Motor neuron (in vitro differentiated cells): Measurements from ENCODE around the gene IFNL2. TPM values are rescaled to one million over a fixed set of nuclear protein-coding genes. Genes with fewer than 3 reads are reported as not detected.
"Not testable (repeated sequence)": the region's sequence is repeated elsewhere in the genome, so short reads cannot be mapped to it uniquely, and the experiment has no call there.

Source experiments
- ATAC-seq, 8 experiments: fragments of 200-7000 bp; cut with Tn5 transposase; replicated peaks in 6 of 8; 2 replicates each; pipeline ENCODE4 v1.8.0; 2021; ENCODE audit warnings: mild to moderate bottlenecking in 8 of 8, moderate library complexity in 8 of 8
- H3K27ac ChIP-seq, 2 donors: fragments of 250-450 bp; sonication (Bioruptor Pico); 2 replicates each; pipeline ENCODE4 v1.9.0; 2021; ENCODE audit warnings: antibody characterized with exemption in 2 of 2, mild to moderate bottlenecking in 2 of 2, moderate library complexity in 1 of 2
- H3K4me1 ChIP-seq, 2 donors: fragments of 250-450 bp; sonication (Bioruptor Pico); replicated peaks in 1 of 2; 2 replicates each; pipeline ENCODE4 v1.6.1; 2021; ENCODE audit warnings: antibody characterized with exemption in 2 of 2, mild to moderate bottlenecking in 2 of 2, moderate library complexity in 1 of 2
- H3K4me3 ChIP-seq, 5 donors: fragments of 250-450 bp; sonication (Bioruptor Pico); 2 replicates each; pipeline ENCODE4 v1.9.0; 2021; ENCODE audit warnings: antibody characterized with exemption in 5 of 5, mild to moderate bottlenecking in 5 of 5, moderate library complexity in 4 of 5
- WGBS, 10 experiments: fragments of 450-650 bp; shearing (Covaris generic); methylation state at CpG; one replicate each; pipeline ENCODE4 v1.0.0; 2022; 5-methylcytosine and 5-hydroxymethylcytosine counted together
- in situ Hi-C, 9 experiments: fragments of 400-800 bp; cut with MboI; loops; one replicate each; pipeline ENCODE4 v1.15.0; 2021; ENCODE audit warnings: low sequenced_read_pairs in 9 of 9, low pct_unique_long_range_greater_than_20kb in 2 of 9; ENCODE audit not compliant: unreplicated experiment in 9 of 9
- total RNA-seq, 8 experiments: library from RNA; unstranded; fragments of 300-600 nt; gene quantifications; 2 replicates each; pipeline versions ENCODE4 v1.2.3 to v1.2.4, GENCODE V29; 2022

The IFNL2 gene
- total RNA-seq, 8 experiments from 2014 or later = not detected

GRCh38 chr19:39304701-39305571, 36.7 kb downstream of the IFNL2 start:
- H3K27ac ChIP-seq = no peak overlapping the region
- in situ Hi-C loops = loop anchor here in 1 of 9 experiments (25.0 kb wide), 1 partner anchor 193 kb away; no protein-coding TSS in a partner anchor
- 32 to 100% (median 54%) methylated on average over 1 to 4 of the region's 6 CpGs; no CpG with 5 or more reads in 1 of the 10 experiments for WGBS, 10 experiments
- ATAC-seq = no peak
- peaks cover 0 to 3% of the 10 kb centered on the region in 2 donors for H3K4me1 ChIP-seq
- H3K4me3 ChIP-seq = no peak overlapping the region

DNA sequence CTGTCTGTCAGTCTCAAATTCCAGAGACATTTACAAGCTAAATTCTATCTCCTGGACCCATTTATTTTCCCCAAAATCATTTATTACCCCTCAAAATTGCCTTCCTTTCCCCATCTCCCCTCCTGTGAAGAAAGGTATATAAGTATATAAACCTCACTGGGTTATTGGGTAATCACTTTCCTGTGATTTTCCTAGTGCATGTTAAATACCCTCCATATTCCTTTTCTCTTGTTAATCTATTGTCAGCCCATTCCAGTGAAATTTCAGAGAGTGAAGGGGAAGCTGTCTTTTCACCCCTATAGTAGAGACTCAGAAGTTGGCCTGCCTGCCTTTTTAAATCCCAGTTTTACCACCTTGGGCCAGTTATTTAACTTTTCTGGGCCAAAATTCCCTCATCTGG, 37.9 kb downstream of the IFNL2 start:
- Histone ChIP-seq H3K4me1 (peaks cover 0 to 3% of the 10 kb centered on the region in 2 donors), H3K27ac (no peak overlapping the region), H3K4me3 (no peak overlapping the region)
- ATAC-seq = no peak
- in situ Hi-C loops = loop anchor here in 1 of 9 experiments (25.0 kb wide), 1 partner anchor 194 kb away; no protein-coding TSS in a partner anchor

DNA sequence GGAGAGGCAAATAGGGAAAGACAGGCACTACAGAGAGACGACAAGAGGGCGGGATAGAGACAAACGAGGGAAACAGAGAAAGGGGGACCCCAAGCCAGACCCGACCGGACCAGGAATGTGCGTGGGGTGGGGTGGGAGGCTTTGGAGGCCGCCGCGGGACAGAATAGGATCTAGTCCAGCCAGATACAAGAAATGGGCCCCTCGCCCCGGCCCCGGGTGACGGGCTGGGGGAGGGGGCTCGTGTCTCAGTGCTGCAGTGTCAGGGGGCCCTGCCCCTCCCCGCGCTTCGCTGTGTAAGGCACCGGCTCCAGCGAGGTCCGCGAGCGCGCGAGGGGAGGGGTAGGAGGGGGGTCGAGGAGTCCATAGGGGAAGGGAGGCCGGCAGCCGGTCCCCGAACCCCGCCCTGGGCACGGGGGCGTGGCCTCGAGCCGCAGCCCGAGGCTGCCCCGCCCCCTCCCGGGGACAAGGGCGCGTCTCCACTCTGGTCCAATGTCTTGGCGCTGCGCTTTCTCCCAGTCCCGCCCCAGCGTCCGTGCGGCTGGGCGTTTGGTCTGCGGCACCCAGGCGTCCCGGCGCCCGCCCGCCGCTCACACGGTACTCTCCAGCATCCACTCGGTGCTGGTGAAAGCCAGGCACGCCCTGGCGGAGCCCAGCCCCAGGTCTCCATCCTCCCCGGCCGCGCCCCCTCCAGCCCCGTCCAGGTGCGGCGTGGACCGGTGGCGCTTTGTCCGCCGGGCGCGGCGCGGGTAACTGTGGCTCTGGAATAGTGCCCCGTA, 39.0 kb downstream of the IFNL2 start:
- peak; percentile 70 to 90 (median 82) for ATAC-seq
- in situ Hi-C loops = loop anchor here in 1 of 9 experiments (25.0 kb wide), 1 partner anchor 195 kb away; no protein-coding TSS in a partner anchor
- peak overlapping the region in 4 of 5 donors; percentile 10 to 28 (median 18) for H3K4me3 ChIP-seq
- no peak overlapping the region for H3K27ac ChIP-seq
- WGBS, 10 experiments = 0 to 50% (median 37%) methylated on average over 2 to 4 of the region's 71 CpGs; no CpG with 5 or more reads in 5 of the 10 experiments
- H3K4me1 ChIP-seq = peaks cover 0 to 3% of the 10 kb centered on the region in 2 donors

- Histone ChIP-seq H3K27ac (no peak overlapping the region), H3K4me1 (peaks cover 0 to 3% of the 10 kb centered on the region in 2 donors), H3K4me3 (peak overlapping the region in 2 of 5 donors; percentile 12 to 28)
- ATAC-seq = peak in 3 of 8 experiments; percentile 16 to 25 (median 16)
- WGBS, 10 experiments = 0 to 47% methylated on average over 3 to 4 of the region's 82 CpGs; no CpG with 5 or more reads in 8 of the 10 experiments
- in situ Hi-C loops = loop anchor here in 1 of 9 experiments (25.0 kb wide), 1 partner anchor 196 kb away; no protein-coding TSS in a partner anchor
These were observed 39.8 kb downstream of the IFNL2 start for GRCh38 chr19:39307822-39308530.

GRCh38 chr19:39308531-39309304, 40.5 kb downstream of the IFNL2 start:
- in situ Hi-C loops = loop anchor here in 1 of 9 experiments (25.0 kb wide), 1 partner anchor 196 kb away; no protein-coding TSS in a partner anchor
- peak in 4 of 8 experiments; percentile 30 to 38 (median 37) for ATAC-seq
- 40 to 100% (median 92%) methylated on average over 1 to 3 of the region's 18 CpGs; no CpG with 5 or more reads in 3 of the 10 experiments for WGBS, 10 experiments
- no peak overlapping the region for H3K27ac ChIP-seq
- no peak overlapping the region for H3K4me3 ChIP-seq
- peaks cover 0 to 3% of the 10 kb centered on the region in 2 donors for H3K4me1 ChIP-seq

DNA sequence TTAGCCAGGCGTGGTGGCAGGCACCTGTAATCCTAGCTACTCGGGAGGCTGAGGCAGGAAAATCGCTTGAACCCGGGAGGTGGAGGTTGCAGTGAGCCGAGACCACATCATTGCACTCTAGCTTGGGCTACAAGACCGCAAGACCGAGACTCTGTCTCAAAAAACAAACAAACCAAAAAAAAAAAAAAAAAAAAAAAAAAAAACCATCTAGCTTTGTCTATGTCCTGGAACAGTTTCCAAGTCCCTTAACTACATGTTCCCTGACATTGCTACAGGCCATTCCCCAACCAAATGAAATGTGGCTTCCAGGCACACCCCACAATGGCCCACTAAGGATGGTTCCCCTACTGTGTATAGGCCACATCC, 41.1 kb downstream of the IFNL2 start:
- not testable (repeated sequence) for H3K4me3 ChIP-seq, H3K4me1 ChIP-seq, H3K27ac ChIP-seq, ATAC-seq
- in situ Hi-C loops = loop anchor here in 1 of 9 experiments (25.0 kb wide), 1 partner anchor 197 kb away; no protein-coding TSS in a partner anchor
- 80 to 100% (median 88%) methylated on average over 1 to 4 of the region's 7 CpGs; no CpG with 5 or more reads in 4 of the 10 experiments for WGBS, 10 experiments

- peak overlapping the region in 1 of 5 donors; percentile 20 for H3K4me3 ChIP-seq
- in situ Hi-C loops = loop anchor here in 1 of 9 experiments (25.0 kb wide), 1 partner anchor 198 kb away; no protein-coding TSS in a partner anchor
- no peak overlapping the region for H3K27ac ChIP-seq
- peaks cover 0 to 3% of the 10 kb centered on the region in 2 donors for H3K4me1 ChIP-seq
- ATAC-seq = peak in 4 of 8 experiments; percentile 6 to 50 (median 44)
- WGBS, 10 experiments = 10 to 70% (median 40%) methylated on average over 1 to 6 of the region's 11 CpGs; no CpG with 5 or more reads in 5 of the 10 experiments
These were observed 42.5 kb downstream of the IFNL2 start for GRCh38 chr19:39310558-39311311.

DNA sequence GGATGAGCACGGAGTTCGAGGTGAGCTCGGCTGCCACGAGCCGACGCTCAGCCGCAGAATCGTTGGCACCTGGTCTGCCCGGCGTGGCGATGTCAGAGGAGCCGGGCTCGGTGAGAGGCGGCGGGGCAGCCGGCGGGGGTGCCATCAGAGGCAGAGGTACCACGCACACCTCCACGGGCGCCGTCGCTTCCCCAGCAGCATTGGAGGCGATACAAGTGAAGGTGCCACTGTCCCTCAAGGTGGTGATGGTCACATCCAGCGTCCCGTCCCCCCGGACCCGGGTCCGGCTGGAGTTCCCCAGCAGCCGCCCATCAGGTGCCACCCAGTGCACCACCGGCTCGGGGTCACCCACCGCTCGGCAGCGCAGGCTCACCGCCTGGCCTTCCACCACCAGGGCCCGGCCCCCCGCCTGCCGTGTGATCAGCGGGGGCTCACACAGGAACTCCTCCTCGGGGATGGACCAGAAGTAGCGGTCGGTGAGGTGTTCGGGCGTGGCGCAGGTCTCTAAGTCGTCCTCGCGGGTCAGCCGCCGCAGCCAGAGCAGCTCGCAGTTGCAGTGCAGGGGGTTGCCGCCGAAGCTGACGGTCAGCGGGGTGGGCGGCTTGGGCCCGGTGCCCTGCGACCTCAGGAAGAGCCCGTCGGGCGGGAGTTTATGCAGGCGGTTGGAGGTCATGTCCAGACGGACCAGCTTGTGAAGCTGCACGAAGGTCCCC, 46.0 kb downstream of the IFNL2 start:
- Histone ChIP-seq H3K27ac (no peak overlapping the region), H3K4me1 (peaks cover 7 to 9% of the 10 kb centered on the region in 2 donors), H3K4me3 (no peak overlapping the region)
- in situ Hi-C loops = loop anchor here in 1 of 9 experiments (25.0 kb wide), 1 partner anchor 202 kb away; no protein-coding TSS in a partner anchor
- peak in 1 of 8 experiments; percentile 6 for ATAC-seq
- 94 to 97% methylated on average over 7 to 10 of the region's 64 CpGs; no CpG with 5 or more reads in 8 of the 10 experiments for WGBS, 10 experiments

DNA sequence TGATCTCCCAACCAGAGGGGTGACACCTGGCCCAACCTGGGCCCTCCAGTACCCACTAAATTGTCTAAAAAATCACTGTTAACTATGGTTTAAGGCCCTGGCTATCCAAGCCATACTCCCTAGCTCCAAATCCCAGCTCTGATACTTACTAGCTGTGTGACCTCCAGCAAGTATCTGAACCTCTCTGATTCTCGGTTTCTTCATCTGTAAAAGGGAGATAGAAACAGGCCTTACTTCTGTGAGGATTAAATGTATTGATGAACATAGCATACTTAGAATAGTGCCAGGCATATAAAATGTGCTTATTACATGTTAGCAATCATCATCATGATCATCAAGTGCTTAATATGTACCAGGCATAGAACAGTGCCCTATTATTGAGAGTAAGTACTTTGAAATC, 47.7 kb downstream of the IFNL2 start:
- Histone ChIP-seq H3K27ac (no peak overlapping the region), H3K4me1 (peaks cover 10 to 14% of the 10 kb centered on the region in 2 donors), H3K4me3 (no peak overlapping the region)
- in situ Hi-C loops = loop anchor here in 1 of 9 experiments (25.0 kb wide), 1 partner anchor 204 kb away; no protein-coding TSS in a partner anchor
- no peak for ATAC-seq
- 100% methylated on average over 1 of the region's 1 CpG; no CpG with 5 or more reads in 9 of the 10 experiments for WGBS, 10 experiments

DNA sequence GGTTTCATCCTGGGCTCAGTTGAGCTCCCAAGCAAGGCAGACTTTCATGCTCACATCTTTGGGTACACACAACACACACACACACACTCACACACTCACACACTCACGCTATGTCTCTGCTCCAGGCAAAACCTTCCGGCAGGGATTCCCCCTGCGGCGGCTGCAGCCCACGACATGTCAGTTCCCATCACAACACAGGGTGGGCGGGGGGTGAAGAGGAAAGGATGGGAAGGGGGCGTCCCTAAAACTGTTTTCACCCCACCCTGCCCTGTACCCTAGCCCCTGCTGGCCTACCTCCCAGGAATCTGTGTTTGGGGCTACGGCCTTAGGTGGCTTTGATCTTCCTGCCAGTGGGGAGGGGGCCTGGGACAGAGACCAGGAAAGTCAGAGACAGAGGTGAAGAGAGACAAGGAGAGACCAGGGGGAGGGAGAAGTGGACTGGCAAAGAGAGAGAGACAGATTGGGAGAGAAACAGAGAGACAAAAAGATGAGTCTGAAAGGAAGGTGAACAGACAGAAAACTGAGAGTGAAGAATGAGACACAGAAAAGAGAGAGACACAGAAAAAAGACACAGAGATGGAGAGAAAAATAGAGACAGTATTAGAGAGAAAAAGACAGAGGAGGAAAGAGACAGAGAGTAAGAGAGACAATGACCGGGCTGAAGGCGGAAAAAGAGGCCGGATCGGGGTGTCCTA, 48.6 kb downstream of the IFNL2 start:
- H3K4me1 ChIP-seq = peaks cover 10 to 14% of the 10 kb centered on the region in 2 donors
- H3K4me3 ChIP-seq = no peak overlapping the region
- in situ Hi-C loops = loop anchor here in 1 of 9 experiments (25.0 kb wide), 1 partner anchor 204 kb away; no protein-coding TSS in a partner anchor
- H3K27ac ChIP-seq = no peak overlapping the region
- WGBS, 10 experiments = 47 to 100% (median 83%) methylated on average over 1 to 9 of the region's 12 CpGs
- ATAC-seq = no peak
